Measurements from ENCODE around the gene ZDHHC6. TPM values are rescaled to one million over a fixed set of nuclear protein-coding genes. Genes with fewer than 3 reads are reported as not detected.

Gene ZDHHC6
- total RNA-seq, 3 donors from 2014 or later (not counting 1 experiment from before 2014, with no cell fraction given): 29.1 to 36.1 (median 30.2) TPM

DNA sequence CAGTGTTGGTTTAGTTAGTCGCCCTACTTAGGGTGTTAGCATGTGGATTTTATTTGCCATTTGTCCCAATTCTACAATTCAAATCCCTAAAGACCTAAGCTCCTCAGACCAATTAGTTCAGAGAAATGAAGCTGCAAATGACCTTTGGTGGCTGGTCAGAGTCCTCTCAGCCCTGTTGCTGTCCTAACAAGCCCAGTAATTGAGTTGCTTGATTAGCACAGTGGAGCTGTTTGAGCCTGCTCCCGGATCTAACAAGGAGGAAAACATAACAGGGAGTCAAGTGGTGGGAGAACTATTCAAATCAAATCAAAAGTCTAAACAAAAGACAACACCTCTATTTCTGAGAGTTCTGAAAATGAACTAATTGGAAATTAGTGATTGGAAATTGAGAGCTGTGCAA, 22.1 kb downstream of the ZDHHC6 start:
- no peaks in the 10 kb centered on the region for H3K27me3 ChIP-seq (ENCODE audit: control insufficient read depth, insufficient read depth, low read length)
- no peak for DNase-seq
- no peak for ATAC-seq
- H3K4me1 ChIP-seq (ENCODE audit: control insufficient read depth, insufficient read depth, low read length): no peaks in the 10 kb centered on the region
- Mint-ChIP-seq H3K27me3 (ENCODE audit: low read depth in 2 of 2) (no peaks in the 10 kb centered on the region), H3K4me1 (peaks cover 6 to 8% of the 10 kb centered on the region in 2 donors), H3K27ac (no peak overlapping the region), H3K36me3 (peaks cover 26% of the 10 kb centered on the region), H3K9me3 (no peaks in the 10 kb centered on the region), H3K4me3 (no peak overlapping the region)
- WGBS (ENCODE audit: insufficient coverage): 67% methylated on average over 1 of the region's 2 CpGs
- no peak overlapping the region for H3K4me3 ChIP-seq (ENCODE audit: low read length)
- intact Hi-C loops (cut with micrococcal nuclease): no loop called here
- H3K9me3 ChIP-seq (ENCODE audit: control insufficient read depth, insufficient read depth, low read length): no peaks in the 10 kb centered on the region
- H3K36me3 ChIP-seq (ENCODE audit: control insufficient read depth, insufficient read depth, low read length): peaks cover 69% of the 10 kb centered on the region
- H3K27ac ChIP-seq (ENCODE audit: low read length): no peak overlapping the region
- TF ChIP-seq, protein P1, sequence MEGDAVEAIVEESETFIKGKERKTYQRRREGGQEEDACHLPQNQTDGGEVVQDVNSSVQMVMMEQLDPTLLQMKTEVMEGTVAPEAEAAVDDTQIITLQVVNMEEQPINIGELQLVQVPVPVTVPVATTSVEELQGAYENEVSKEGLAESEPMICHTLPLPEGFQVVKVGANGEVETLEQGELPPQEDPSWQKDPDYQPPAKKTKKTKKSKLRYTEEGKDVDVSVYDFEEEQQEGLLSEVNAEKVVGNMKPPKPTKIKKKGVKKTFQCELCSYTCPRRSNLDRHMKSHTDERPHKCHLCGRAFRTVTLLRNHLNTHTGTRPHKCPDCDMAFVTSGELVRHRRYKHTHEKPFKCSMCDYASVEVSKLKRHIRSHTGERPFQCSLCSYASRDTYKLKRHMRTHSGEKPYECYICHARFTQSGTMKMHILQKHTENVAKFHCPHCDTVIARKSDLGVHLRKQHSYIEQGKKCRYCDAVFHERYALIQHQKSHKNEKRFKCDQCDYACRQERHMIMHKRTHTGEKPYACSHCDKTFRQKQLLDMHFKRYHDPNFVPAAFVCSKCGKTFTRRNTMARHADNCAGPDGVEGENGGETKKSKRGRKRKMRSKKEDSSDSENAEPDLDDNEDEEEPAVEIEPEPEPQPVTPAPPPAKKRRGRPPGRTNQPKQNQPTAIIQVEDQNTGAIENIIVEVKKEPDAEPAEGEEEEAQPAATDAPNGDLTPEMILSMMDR (IDR thresholded peaks at IDR 0.05): no peak

DNA sequence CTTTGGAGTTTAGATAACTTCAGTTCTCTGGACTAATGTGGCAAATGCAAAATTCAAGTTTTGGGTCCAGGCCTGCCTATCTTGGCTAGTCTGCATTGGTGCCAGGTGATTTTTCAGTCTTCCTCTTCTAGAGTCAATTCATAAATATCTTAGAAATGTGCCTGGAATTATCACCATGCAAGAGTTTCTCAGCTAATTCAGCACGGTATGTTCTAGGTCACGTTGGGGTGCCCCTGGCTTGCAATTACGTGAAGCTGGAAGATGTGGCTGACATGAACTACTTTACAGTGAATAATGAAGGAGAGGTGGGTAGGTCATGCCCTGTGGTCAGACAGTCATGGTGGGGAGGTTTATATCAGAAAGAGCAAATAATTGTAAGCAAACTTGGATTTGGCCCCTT, 25.0 kb downstream of the ZDHHC6 start:
- Mint-ChIP-seq H3K4me3 (no peak overlapping the region), H3K27ac (no peak overlapping the region), H3K36me3 (peaks cover 12% of the 10 kb centered on the region), H3K27me3 (ENCODE audit: low read depth in 2 of 2) (no peaks in the 10 kb centered on the region), H3K9me3 (no peaks in the 10 kb centered on the region), H3K4me1 (no peaks in the 10 kb centered on the region)
- Histone ChIP-seq H3K9me3 (ENCODE audit: control insufficient read depth, insufficient read depth, low read length) (no peaks in the 10 kb centered on the region), H3K4me1 (ENCODE audit: control insufficient read depth, insufficient read depth, low read length) (no peaks in the 10 kb centered on the region), H3K4me3 (ENCODE audit: low read length) (no peak overlapping the region), H3K36me3 (ENCODE audit: control insufficient read depth, insufficient read depth, low read length) (peaks cover 68% of the 10 kb centered on the region), H3K27ac (ENCODE audit: low read length) (no peak overlapping the region), H3K27me3 (ENCODE audit: control insufficient read depth, insufficient read depth, low read length) (no peaks in the 10 kb centered on the region)
- DNase-seq (no peak), ATAC-seq (no peak)
- 99% methylated on average over 3 of the region's 3 CpGs for WGBS (ENCODE audit: insufficient coverage)
- TF ChIP-seq, protein P1 (IDR thresholded peaks at IDR 0.05): no peak
- intact Hi-C loops (cut with micrococcal nuclease): no loop called here

DNA sequence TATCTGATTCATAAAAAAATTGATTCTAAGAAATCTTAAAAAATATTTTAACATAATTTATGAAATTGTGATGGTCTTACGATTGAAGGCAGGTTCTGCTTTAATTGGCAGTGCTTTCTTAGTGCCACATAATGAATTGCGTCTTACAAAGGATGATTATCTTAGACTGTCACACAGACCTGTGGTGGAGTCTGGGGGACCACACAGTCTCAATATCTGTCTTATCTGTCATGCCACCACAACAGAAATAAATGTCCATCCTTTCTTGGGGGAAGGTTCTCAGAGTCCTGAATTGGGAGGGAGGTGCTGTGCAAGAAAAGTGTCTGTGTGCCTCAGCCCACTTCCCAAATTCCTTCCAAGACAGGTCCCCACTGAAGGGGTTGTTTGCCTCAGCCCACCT, 34.0 kb downstream of the ZDHHC6 start:
- Histone ChIP-seq H3K36me3 (ENCODE audit: control insufficient read depth, insufficient read depth, low read length) (peaks cover 85% of the 10 kb centered on the region), H3K27ac (ENCODE audit: low read length) (no peak overlapping the region), H3K4me1 (ENCODE audit: control insufficient read depth, insufficient read depth, low read length) (no peaks in the 10 kb centered on the region), H3K4me3 (ENCODE audit: low read length) (no peak overlapping the region), H3K27me3 (ENCODE audit: control insufficient read depth, insufficient read depth, low read length) (no peaks in the 10 kb centered on the region), H3K9me3 (ENCODE audit: control insufficient read depth, insufficient read depth, low read length) (no peaks in the 10 kb centered on the region)
- ATAC-seq: no peak
- Mint-ChIP-seq H3K36me3 (peaks cover 23% of the 10 kb centered on the region), H3K4me1 (no peaks in the 10 kb centered on the region), H3K9me3 (no peaks in the 10 kb centered on the region), H3K27ac (no peak overlapping the region), H3K27me3 (ENCODE audit: low read depth in 2 of 2) (no peaks in the 10 kb centered on the region), H3K4me3 (no peak overlapping the region)
- TF ChIP-seq, protein P1 (IDR thresholded peaks at IDR 0.05): no peak
- DNase-seq: no peak
- WGBS (ENCODE audit: insufficient coverage): 88% methylated on average over 2 of the region's 2 CpGs
- intact Hi-C loops (cut with micrococcal nuclease): no loop called here

DNA sequence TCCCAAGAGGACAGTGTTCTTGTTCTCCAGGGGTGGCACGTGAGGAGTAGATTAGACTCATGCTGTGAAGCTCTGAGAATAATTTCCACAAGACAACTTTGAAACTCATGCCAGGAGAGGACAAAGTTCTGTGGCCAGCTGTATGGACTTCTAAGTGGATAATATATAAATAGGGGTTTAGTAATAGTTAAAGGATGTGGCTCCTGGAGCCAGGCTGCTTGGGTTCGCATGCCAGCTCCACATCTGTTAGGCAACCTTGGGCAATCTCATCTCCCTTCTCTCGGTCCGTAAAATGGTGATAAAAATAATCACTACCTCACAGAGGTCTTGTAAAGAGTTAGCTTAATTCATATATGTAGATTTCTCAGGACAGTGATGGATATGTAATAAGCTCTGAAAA, 37.0 kb downstream of the ZDHHC6 start:
- ATAC-seq (no peak), DNase-seq (no peak)
- 81% methylated on average over 2 of the region's 4 CpGs for WGBS (ENCODE audit: insufficient coverage)
- TF ChIP-seq, protein P1 (IDR thresholded peaks at IDR 0.05): no peak
- Histone ChIP-seq H3K4me3 (ENCODE audit: low read length) (no peak overlapping the region), H3K27me3 (ENCODE audit: control insufficient read depth, insufficient read depth, low read length) (no peaks in the 10 kb centered on the region), H3K27ac (ENCODE audit: low read length) (no peak overlapping the region), H3K36me3 (ENCODE audit: control insufficient read depth, insufficient read depth, low read length) (peaks cover 90% of the 10 kb centered on the region), H3K4me1 (ENCODE audit: control insufficient read depth, insufficient read depth, low read length) (no peaks in the 10 kb centered on the region), H3K9me3 (ENCODE audit: control insufficient read depth, insufficient read depth, low read length) (no peaks in the 10 kb centered on the region)
- intact Hi-C loops (cut with micrococcal nuclease): no loop called here
- Mint-ChIP-seq H3K27ac (no peak overlapping the region), H3K27me3 (ENCODE audit: low read depth in 2 of 2) (no peaks in the 10 kb centered on the region), H3K4me1 (no peaks in the 10 kb centered on the region), H3K9me3 (no peaks in the 10 kb centered on the region), H3K36me3 (peaks cover 17% of the 10 kb centered on the region), H3K4me3 (no peak overlapping the region)

Measured in natural killer cell (primary cell).